T-helper 1 cell treated with Interleukin-12 subunit alpha and Interleukin-12 subunit beta and Interleukin-4 antibody, amounts not matched to agents 30 ng/mL and 1 ng/mL, for 36 hours (primary cell): Measurements from ENCODE around the gene KDM8. TPM values are rescaled to one million over a fixed set of nuclear protein-coding genes. Genes with fewer than 3 reads are reported as not detected.

Experiments
- intact Hi-C: fragments of 100-400 bp; cut with micrococcal nuclease; formaldehyde crosslinking; loops from one replicate; pipeline ENCODE4 v1.15.1; 2024
- total RNA-seq: library from RNA; stranded (reverse); gene quantifications from 2 replicates; pipeline ENCODE4 v1.2.3, GENCODE V29; 2022

The KDM8 gene
- total RNA-seq, 1 donor from 2014 or later: 18.9 TPM

- intact Hi-C loops: no loop called here
Measured at GRCh38 chr16:27214084-27214961, 11.0 kb downstream of the KDM8 start.

DNA sequence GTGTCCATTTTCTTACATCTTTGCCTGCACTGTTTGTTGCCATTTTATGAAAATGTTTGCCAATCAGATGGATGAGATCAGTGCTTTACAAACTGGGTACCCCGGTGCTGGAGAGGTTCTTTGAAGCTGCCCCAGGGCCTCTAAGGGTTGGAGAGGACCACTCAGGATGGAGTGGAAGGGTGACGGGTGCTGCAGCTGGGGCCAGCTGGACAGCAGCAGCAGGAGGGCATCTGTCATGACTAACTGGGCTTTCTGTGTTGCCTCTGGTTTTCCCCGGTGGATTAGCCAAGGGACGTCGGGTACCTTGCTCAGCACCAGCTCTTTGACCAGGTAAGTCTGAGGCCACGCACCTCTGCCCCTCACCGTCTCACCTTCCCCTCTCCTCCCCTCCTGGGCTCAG is 12.3 kb downstream of the KDM8 start:
- intact Hi-C loops: no loop called here

DNA sequence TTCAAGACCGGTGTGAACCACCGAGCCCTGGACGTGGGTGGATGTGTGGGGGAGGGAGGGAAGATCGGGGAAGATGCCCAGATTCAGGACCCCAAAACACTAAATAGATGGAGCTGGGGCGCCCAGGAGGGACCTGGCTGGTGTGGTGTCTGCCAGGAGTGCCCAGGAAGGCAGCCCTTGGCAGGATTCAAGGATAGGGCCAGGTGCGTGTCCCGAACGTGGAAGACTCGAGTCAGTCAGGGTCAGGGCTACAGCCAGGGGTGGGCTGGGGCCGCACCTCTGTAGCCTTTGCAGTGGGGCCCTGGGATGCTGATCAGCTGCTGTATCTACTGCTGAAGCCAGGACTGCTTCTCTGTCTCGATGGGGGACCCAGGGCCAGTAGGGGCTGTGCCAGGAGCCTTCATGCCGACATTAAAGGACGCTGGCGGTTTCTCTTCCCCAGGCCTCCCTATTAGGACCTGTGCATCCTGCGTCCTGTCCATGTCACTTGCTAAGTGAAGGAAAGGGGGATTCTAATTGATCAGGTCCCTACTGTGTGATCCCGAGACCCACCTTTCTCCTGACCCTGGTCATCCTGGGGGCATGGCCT is 13.1 kb downstream of the KDM8 start:
- intact Hi-C loops: no loop called here

DNA sequence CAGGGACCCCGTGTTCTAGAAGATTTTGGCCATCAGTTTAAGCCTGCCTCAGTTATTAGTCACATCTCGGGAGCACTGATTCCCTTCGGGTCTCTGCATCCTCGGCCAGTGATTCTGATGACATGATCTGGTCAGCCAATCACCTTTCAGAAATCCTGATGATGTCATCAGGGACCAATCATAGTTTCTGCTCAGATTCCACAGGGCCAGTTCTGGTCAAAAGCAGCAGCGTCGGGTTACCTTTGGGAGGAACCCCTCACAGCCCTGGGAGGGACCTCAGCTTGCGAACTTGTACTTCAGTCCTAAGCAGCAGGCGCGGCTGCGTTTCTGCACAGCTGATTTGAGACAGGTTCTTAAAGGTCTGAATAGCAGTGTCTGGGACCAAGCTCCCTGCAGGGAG is 13.9 kb downstream of the KDM8 start:
- intact Hi-C loops: no loop called here

DNA sequence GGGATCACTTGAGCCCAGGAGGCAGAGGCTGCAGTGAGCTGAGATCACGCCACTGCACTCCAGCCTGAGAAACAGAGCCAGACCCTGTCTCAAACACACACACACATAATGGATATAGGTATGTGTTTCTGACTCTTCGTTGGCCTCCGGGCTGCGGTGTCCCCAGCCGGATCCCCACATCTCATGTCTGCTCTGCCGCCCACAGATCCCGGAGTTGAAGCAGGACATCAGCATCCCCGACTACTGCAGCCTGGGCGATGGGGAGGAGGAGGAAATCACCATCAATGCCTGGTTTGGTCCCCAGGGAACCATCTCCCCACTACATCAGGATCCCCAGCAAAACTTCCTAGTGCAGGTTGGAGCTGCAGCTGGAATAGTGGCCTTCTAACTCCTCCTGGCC is 15.4 kb downstream of the KDM8 start:
- intact Hi-C loops: no loop called here

DNA sequence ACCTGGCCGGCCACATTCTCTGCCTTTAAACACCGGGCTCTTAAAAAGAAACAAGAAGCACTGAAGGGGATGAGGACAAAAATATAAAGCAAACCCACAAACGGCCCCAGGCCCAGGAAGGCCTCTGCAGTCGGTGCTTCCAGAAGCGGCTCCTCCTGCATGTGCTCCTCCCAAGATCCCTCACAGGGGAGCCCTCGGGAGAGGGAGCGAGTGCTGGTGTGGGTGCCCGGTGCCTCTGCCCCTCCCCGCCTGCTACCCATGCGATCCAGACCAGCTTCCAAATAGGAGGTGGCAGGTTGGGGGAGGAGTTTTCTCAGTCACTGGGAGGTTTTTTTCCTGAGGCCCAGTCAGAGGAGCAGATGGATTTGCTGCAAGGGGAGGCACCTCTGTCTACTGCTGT is 15.8 kb downstream of the KDM8 start:
- intact Hi-C loops: no loop called here

DNA sequence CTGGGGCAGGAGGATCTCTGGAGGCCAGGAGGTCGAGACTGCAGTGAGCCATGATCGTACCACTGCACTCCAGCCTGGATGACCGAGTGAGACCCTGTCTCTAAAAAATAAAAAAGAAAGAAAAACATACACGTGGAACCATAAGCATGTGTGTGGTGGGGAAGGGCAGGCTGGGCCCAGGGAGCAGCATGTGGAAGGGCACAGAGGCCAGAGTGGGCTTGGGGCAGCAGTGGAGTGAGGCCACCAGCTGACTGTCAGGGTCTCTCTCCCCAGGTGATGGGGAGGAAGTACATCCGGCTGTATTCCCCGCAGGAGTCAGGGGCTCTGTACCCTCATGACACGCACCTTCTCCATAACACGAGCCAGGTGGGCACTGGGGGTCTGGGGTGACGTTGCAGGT is 16.8 kb downstream of the KDM8 start:
- intact Hi-C loops: no loop called here

- intact Hi-C loops: no loop called here
Measured at GRCh38 chr16:27220527-27220926, 17.2 kb downstream of the KDM8 start.

- intact Hi-C loops: no loop called here
Measured at GRCh38 chr16:27220991-27221390, 17.7 kb downstream of the KDM8 start.

DNA sequence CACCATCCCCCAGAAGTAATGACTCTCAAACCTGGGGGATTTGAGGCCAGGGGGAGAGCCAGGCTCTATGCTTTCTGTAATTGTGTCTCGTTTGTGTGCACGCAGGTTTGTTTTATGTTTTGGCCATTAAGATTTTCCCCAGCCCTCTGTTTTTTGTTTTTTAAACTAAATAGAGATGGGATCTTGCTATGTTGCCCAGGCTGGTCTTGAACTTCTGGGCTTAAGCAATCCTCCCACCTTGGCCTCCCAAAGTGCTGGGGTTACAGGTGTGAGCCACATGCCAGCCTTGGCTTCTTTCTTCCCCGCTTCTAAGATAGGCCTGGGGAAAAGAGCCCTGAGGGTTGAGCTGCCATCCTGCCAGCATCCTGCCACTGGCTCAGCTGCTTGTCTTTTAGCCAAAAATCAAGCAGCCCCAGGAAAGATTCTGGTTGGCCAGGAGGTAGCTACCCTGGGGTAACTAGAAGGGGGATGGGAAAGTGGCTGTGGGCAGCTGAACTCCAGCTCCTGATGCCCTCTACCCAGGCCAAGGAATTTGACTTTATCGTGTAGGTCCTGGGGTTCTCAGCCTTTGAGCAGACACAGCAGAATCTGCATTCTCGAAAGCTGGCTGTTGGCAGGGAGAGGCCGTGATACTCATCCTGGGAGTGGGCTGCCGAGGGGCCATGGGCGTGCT is 18.4 kb downstream of the KDM8 start:
- intact Hi-C loops: no loop called here

GRCh38 chr16:27222249-27223225 is 19.2 kb downstream of the KDM8 start:
- intact Hi-C loops: no loop called here

DNA sequence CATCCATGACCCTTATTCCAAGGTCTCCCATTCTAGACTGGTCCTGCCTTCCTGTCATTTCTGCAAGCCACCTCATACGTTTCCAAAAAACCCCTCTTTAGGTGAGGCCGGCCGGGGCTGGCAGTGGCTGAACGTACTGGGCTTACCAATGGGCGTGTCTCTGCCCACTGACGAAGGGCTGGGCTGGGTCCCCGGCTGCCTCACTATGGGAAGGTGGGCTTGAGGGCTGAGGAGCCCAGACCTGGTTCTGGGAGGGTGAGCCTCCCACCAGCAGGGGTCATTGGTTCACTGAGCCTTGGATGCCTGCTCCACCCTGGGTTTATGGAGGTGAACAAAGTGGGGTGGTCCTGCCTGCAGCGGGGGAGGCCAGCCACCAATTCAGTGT is 19.9 kb downstream of the KDM8 start:
- intact Hi-C loops: no loop called here

GRCh38 chr16:27223701-27224100 is 20.4 kb downstream of the KDM8 start:
- intact Hi-C loops: no loop called here

- intact Hi-C loops: no loop called here
Measured at GRCh38 chr16:27224271-27224737, 21.0 kb downstream of the KDM8 start.

DNA sequence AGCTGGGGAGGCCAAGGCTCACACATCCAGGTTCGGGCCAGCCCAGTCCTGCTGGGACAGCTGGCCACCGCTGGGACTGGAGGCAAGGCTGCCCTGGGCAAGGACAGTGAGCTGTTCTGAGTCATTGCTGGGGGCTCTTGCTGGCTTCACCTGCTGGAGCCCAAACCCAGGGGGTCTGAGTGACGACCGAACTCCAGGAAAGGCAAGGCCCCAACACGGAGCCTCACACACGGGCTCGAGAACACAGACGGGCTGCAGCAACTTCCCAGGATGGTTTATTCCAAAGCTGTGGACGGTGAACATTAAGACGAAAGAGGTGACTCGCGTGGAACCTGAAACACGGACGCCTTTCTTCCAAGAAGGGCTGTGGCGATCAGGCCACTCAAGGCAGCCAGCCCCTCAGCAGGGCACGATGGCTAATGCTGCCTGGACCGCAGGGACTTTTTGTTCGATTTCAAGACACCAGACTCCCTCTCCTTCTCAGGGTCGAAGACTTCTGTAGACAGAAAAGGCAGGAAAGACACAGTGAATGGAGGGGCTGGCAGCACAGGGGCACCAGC is 21.5 kb downstream of the KDM8 start:
- intact Hi-C loops: no loop called here

- intact Hi-C loops: no loop called here
Measured at GRCh38 chr16:27225536-27226360, 22.4 kb downstream of the KDM8 start.

GRCh38 chr16:27226476-27226875 is 23.1 kb downstream of the KDM8 start:
- intact Hi-C loops: no loop called here

- intact Hi-C loops: no loop called here
Measured at GRCh38 chr16:27226976-27227705, 23.8 kb downstream of the KDM8 start.

- intact Hi-C loops: no loop called here
Measured at GRCh38 chr16:27228045-27228444, 24.7 kb downstream of the KDM8 start.
